Mucosa of rectum (tissue), 2 donors: Measurements from ENCODE around the gene SSH3.
A peak's percentile ranks its signal among the peaks of the same experiment; 100 is the strongest.

Source experiments
- H3K27ac ChIP-seq, 2 donors: one replicate each; pipeline ENCODE4 v1.7.0; 2013; ENCODE audit warnings: inconsistent platforms in 2 of 2, low read depth in 2 of 2, low read length in 2 of 2
- H3K27me3 ChIP-seq, 2 donors: one replicate each; pipeline ENCODE4 v1.7.0; 2013; ENCODE audit warnings: low read length in 2 of 2; ENCODE audit not compliant: control insufficient read depth in 2 of 2, insufficient read depth in 2 of 2
- H3K36me3 ChIP-seq, 2 donors: one replicate each; pipeline ENCODE4 v1.7.0; 2013; ENCODE audit warnings: low read length in 2 of 2; ENCODE audit not compliant: control insufficient read depth in 2 of 2, insufficient read depth in 2 of 2
- H3K4me1 ChIP-seq, 2 donors: one replicate each; pipeline ENCODE4 v1.7.0; 2013; ENCODE audit warnings: low read length in 2 of 2, mild to moderate bottlenecking in 1 of 2; ENCODE audit not compliant: control insufficient read depth in 2 of 2, insufficient read depth in 2 of 2
- H3K4me3 ChIP-seq, 2 donors: one replicate each; pipeline ENCODE4 v1.7.0; 2013; ENCODE audit warnings: low read length in 2 of 2
- H3K9ac ChIP-seq, 2 donors: one replicate each; pipeline ENCODE4 v1.7.0; 2013; ENCODE audit warnings: low read length in 2 of 2, low read depth in 1 of 2, mild to moderate bottlenecking in 1 of 2
- H3K9me3 ChIP-seq, 2 donors: one replicate each; pipeline ENCODE4 v1.7.0; 2013; ENCODE audit warnings: low read length in 2 of 2; ENCODE audit not compliant: control insufficient read depth in 2 of 2
- donor health status: healthy.
- donor health status: Normal muscosa, but diverticular disease.

Gene SSH3

DNA sequence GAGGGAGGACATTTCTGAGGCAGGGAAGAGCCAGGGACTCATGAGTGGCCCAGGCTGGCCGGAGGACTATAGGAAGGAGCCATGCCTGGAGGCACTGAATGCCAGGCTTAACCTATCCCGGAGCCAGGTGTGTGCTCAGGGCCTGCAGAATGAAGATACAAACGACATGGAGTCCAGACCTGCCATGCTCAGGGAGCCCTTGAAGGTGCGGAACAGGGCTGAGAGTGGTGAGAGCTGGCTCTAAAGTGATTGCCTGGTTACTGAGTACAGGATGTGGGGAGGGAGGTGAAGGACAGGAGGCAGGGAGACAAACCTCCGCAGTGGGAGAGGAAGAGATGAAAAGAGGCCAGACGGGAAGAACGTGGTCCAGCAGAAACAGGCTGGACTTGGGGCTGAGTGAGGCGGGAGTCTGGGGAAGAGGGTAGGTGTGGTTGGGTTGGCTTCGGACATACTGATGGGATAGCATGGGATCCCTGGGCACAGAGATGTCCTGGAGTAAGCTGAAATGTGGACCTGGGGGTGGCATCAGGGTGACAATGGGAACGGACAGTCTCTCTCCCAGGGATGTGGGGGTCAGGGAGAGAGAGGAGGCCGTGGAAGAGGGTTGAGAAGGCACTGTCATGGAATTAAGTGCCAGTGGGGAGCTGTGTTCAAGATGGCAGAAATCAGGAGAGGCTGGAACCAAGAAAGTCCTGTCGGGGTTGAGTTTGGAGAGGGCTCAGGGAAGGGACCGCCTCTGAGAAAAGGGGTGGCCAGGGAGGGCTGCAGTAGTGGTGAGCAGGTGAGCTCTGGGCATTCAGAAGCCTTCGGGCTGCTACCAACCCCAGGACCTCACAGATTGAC, 15.8 kb upstream of the SSH3 start:
- H3K9me3 ChIP-seq, result no peaks in the 10 kb centered on the region
- H3K4me1 ChIP-seq, result peaks cover 21 to 32% of the 10 kb centered on the region in 2 donors
- H3K27ac ChIP-seq, result peak overlapping the region; percentile 86 to 98
- H3K4me3 ChIP-seq, result peak overlapping the region; percentile 72 to 78
- peaks cover 31 to 45% of the 10 kb centered on the region in 2 donors for H3K36me3 ChIP-seq
- H3K9ac ChIP-seq, result peak overlapping the region; percentile 69 to 83
- no peaks in the 10 kb centered on the region for H3K27me3 ChIP-seq

DNA sequence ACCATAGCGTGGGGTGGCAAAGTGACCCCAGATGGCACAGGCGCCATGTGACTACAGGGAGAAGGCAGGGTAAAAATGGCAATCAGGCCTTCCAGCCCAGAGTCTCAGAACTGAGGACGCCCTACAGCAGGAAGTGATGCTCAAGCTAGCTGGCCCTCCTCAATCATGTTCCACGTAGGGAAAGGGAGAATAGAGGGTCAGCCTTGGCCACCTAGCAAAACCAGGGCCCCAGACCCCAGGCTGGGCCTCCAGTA, 15.2 kb upstream of the SSH3 start:
- Histone ChIP-seq H3K27me3 (no peaks in the 10 kb centered on the region), H3K9me3 (no peaks in the 10 kb centered on the region), H3K9ac (peak overlapping the region; percentile 69 to 83), H3K4me1 (peaks cover 21 to 28% of the 10 kb centered on the region in 2 donors), H3K4me3 (peak overlapping the region; percentile 72 to 78), H3K36me3 (peaks cover 25 to 40% of the 10 kb centered on the region in 2 donors), H3K27ac (peak overlapping the region; percentile 86 to 98)

DNA sequence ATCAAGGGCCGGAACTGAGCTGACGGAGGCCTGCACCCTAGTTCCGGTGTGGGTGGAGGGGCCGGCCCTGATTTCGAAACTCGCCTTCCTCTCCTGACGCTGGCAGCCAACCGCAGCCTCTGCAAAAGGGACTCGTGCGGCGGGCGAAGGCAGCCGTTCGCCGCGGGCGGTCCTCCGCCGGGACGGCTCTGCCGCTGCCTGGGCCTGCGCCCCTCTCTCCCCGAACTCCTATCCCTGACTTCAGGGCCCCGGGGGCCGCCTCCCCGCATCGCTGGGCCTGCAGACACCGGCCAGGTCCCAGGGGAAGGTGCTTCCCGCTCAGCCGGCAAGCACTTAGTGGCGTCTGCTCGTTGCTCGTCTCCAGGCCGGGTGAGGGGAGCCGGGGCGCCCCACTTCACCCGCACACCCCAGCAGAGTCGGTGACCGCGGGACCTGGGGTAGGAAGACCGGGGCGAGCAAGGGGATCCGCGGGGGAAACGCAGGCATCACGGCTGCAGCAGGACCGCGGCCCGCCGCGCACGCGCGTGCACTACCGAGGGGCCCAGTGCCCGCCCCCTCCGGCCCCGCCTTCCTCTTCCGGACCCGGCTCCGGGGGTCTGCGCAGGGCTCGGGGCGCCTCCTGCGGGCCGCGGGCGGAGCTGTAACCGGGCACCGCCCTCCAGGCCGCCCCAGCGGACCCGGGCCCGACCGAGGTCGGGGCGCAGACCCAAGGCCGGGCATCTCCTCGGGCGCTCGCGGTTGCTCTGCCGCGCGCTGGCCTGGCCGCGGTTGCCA, 14.7 kb upstream of the SSH3 start:
- Histone ChIP-seq H3K27ac (peak overlapping the region; percentile 86 to 98), H3K4me1 (peaks cover 21 to 27% of the 10 kb centered on the region in 2 donors)

DNA sequence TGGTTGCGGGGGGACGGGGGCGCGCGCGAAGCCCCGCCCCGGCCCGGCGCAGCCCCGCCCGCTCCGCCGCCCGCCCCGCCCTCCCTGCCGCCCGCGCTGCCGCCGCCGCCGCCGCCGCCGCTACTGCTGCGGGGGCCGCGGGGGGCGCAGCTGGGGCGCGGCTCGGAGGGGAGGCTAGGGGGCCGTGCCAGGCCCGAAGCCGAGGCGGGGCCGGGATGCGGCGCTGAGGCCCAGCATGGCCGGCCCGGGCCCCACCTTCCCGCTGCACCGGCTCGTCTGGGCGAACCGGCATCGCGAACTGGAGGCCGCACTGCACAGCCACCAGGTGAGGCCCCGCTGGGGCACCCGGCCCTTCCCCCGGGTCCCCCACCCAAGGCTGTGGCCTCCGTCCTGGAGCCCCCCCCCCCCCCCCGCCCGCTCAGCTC, 14.1 kb upstream of the SSH3 start, which contains the start of gene ANKRD13D:
Gene ANKRD13D, plus strand, starts transcription at position 78 of the 425 bp plus-strand sequence. Its CDS starts 158 bp downstream, at position 236.
- Histone ChIP-seq H3K9ac (peak within 1 kb of the TSS; percentile 69 to 83), H3K4me3 (peak within 1 kb of the TSS; percentile 73 to 78), H3K36me3 (peaks cover 14 to 29% of the 10 kb centered on the region in 2 donors), H3K27me3 (no peaks in the 10 kb centered on the region), H3K4me1 (peaks cover 21 to 27% of the 10 kb centered on the region in 2 donors), H3K27ac (peak within 1 kb of the TSS; percentile 86 to 98), H3K9me3 (no peaks in the 10 kb centered on the region)

More for the DNA sequence above, 14.7 kb upstream of the SSH3 start:
- Histone ChIP-seq H3K9ac (peak overlapping the region; percentile 69 to 83), H3K27me3 (no peaks in the 10 kb centered on the region), H3K4me3 (peak overlapping the region; percentile 72 to 78), H3K9me3 (no peaks in the 10 kb centered on the region), H3K36me3 (peaks cover 20 to 35% of the 10 kb centered on the region in 2 donors)

- Histone ChIP-seq H3K9ac (peak overlapping the region; percentile 50 to 74), H3K36me3 (peaks cover 14 to 27% of the 10 kb centered on the region in 2 donors), H3K4me1 (peaks cover 21 to 27% of the 10 kb centered on the region in 2 donors), H3K4me3 (peak overlapping the region; percentile 64 to 73), H3K9me3 (no peaks in the 10 kb centered on the region), H3K27ac (peak overlapping the region; percentile 17 to 58), H3K27me3 (no peaks in the 10 kb centered on the region)
These were observed 13.5 kb upstream of the SSH3 start for GRCh38 chr11:67289651-67290479.

DNA sequence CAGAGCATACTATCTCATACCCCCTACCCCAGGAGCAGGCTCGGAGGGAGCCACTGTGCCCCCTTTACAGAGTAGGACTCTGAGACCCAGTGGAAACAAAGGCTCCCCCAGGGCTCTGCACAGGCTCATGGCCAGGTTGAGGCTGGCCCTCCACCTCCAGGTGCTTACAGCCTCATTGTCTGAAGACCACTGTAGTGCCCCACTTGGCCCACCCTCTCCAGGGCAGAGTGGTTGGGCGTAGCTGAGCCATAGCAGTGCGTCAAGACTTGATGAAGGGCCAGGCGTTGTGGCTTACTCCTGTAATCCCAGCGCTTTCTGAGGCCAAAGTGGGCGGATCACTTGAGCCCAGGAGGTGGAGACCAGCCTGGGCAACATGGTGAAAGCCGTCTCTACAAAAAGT, 12.5 kb upstream of the SSH3 start:
- Histone ChIP-seq H3K27me3 (no peaks in the 10 kb centered on the region), H3K27ac (peak overlapping the region in 1 of 2 donors; percentile 58), H3K9ac (no peak overlapping the region), H3K36me3 (peaks cover 9 to 19% of the 10 kb centered on the region in 2 donors), H3K9me3 (peaks cover 0 to under 1% of the 10 kb centered on the region in 2 donors), H3K4me3 (no peak overlapping the region), H3K4me1 (peaks cover 21 to 27% of the 10 kb centered on the region in 2 donors)

- no peak overlapping the region for H3K9ac ChIP-seq
- H3K27ac ChIP-seq, result no peak overlapping the region
- peaks cover 0 to 3% of the 10 kb centered on the region in 2 donors for H3K9me3 ChIP-seq
- H3K36me3 ChIP-seq, result peaks cover 7 to 13% of the 10 kb centered on the region in 2 donors
- peaks cover 21 to 23% of the 10 kb centered on the region in 2 donors for H3K4me1 ChIP-seq
- H3K4me3 ChIP-seq, result no peak overlapping the region
- H3K27me3 ChIP-seq, result no peaks in the 10 kb centered on the region
These were observed 11.6 kb upstream of the SSH3 start for GRCh38 chr11:67291481-67292381.

DNA sequence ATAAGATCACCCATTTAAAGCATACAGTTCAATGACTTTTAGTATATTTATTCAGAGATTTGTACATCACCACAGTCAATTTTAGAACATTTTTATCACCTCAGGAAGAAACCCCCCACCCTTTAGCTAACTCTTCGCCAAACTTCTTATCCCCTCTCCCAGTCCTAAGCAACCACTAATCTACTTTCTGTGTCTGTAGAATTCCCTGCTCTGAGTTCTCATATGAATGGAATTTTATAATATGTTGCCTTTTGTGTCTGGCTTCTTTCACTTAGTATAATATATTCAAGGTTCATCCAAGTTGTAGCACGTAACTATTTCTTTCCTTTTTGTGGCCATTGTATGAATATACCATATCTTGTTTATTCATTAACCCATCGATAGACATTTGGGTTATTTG, 10.7 kb upstream of the SSH3 start:
- Histone ChIP-seq H3K4me1 (peaks cover 14 to 20% of the 10 kb centered on the region in 2 donors), H3K27me3 (no peaks in the 10 kb centered on the region), H3K36me3 (peaks cover 7 to 8% of the 10 kb centered on the region in 2 donors), H3K4me3 (no peak overlapping the region), H3K9ac (no peak overlapping the region), H3K27ac (no peak overlapping the region), H3K9me3 (peaks cover 0 to 3% of the 10 kb centered on the region in 2 donors)

GRCh38 chr11:67293090-67293489, 10.2 kb upstream of the SSH3 start:
- Histone ChIP-seq H3K27ac (no peak overlapping the region), H3K36me3 (peaks cover 7 to 8% of the 10 kb centered on the region in 2 donors)

More at GRCh38 chr11:67293090-67293489, 10.2 kb upstream of the SSH3 start:
- no peak overlapping the region for H3K9ac ChIP-seq
- H3K4me1 ChIP-seq, result peaks cover 10 to 15% of the 10 kb centered on the region in 2 donors
- peaks cover 0 to 3% of the 10 kb centered on the region in 2 donors for H3K9me3 ChIP-seq
- H3K4me3 ChIP-seq, result no peak overlapping the region
- H3K27me3 ChIP-seq, result no peaks in the 10 kb centered on the region
